GM12878 (cell line): ENCODE data around the gene SF3A1. TPM values are rescaled to one million over a fixed set of nuclear protein-coding genes. Genes with fewer than 3 reads are reported as not detected.
A peak's percentile ranks its signal among the peaks of the same experiment; 100 is the strongest.

ENCODE experiments used
- ATF7 ChIP-seq: fragments of 450-650 bp; IDR thresholded peaks from 2 replicates; pipeline ENCODE4 v1.6.1; 2016; ENCODE audit warnings: low read depth, mild to moderate bottlenecking
- BHLHE40 ChIP-seq, 2 experiments: fragments of 450-650 bp in 1 of 2; IDR thresholded peaks; 2 replicates each; pipeline ENCODE4 v1.6.1; 2011 to 2017; ENCODE audit warnings: low read depth in 2 of 2, borderline replicate concordance in 1 of 2, improper control_type of control experiment in 1 of 2, low read length in 1 of 2, mild to moderate bottlenecking in 1 of 2
- EZH2 ChIP-seq: IDR thresholded peaks from 2 replicates; pipeline ENCODE4 v1.6.1; 2012; ENCODE audit warnings: low read depth, mild to moderate bottlenecking, control low read depth, inconsistent platforms, low read length, borderline replicate concordance; ENCODE audit not compliant: control insufficient read depth
- GABPA ChIP-seq: IDR thresholded peaks from 2 replicates; pipeline ENCODE4 v1.6.1; 2014; ENCODE audit warnings: antibody characterized with exemption, low read depth, mild to moderate bottlenecking, inconsistent platforms
- JUND ChIP-seq: IDR thresholded peaks from 2 replicates; pipeline ENCODE4 v1.6.1; 2012; ENCODE audit warnings: low read depth, mild to moderate bottlenecking, low read length, improper control_type of control experiment, moderate library complexity
- KAT2A ChIP-seq: conservative IDR thresholded peaks from 2 replicates; pipeline ENCODE4 v1.6.1; 2011; ENCODE audit warnings: low read depth, low read length; ENCODE audit not compliant: control insufficient read depth
- MYB ChIP-seq: fragments of 150-350 bp; IDR thresholded peaks from 2 replicates; pipeline ENCODE4 v1.6.1; 2014; ENCODE audit warnings: mild to moderate bottlenecking, low read depth, low read length, borderline replicate concordance
- NBN ChIP-seq: fragments of 450-650 bp; IDR thresholded peaks from 2 replicates; pipeline ENCODE4 v1.6.1; 2016
- NFXL1 ChIP-seq: fragments of 450-650 bp; IDR thresholded peaks from 2 replicates; pipeline ENCODE4 v1.6.1; 2017; ENCODE audit warnings: antibody characterized with exemption, mild to moderate bottlenecking, borderline replicate concordance
- PKNOX1 ChIP-seq: fragments of 450-650 bp; IDR thresholded peaks from 2 replicates; pipeline ENCODE4 v1.6.1; 2016; ENCODE audit warnings: mild to moderate bottlenecking
- POLR2AphosphoS2 ChIP-seq: IDR thresholded peaks from 2 replicates; pipeline ENCODE4 v1.6.1; 2011; ENCODE audit warnings: low read depth, mild to moderate bottlenecking, low read length, improper control_type of control experiment, moderate library complexity
- POLR2AphosphoS5 ChIP-seq: IDR thresholded peaks from 2 replicates; pipeline ENCODE4 v1.6.1; 2011; ENCODE audit warnings: mild to moderate bottlenecking, low read length, inconsistent platforms
- RCOR1 ChIP-seq: conservative IDR thresholded peaks from 2 replicates; pipeline ENCODE4 v1.6.1; 2012; ENCODE audit warnings: low read depth, low read length, improper control_type of control experiment
- STAT3 ChIP-seq: IDR thresholded peaks from 2 replicates; pipeline ENCODE4 v1.6.1; 2011; ENCODE audit warnings: low read depth, low read length, improper control_type of control experiment
- ZBTB11 ChIP-seq: fragments of 450-650 bp; formaldehyde crosslinking; IDR thresholded peaks from 2 replicates; pipeline ENCODE4 v1.5.0; 2022; ENCODE audit warnings: mild to moderate bottlenecking, missing genetic modification characterization
- ZZZ3 ChIP-seq: IDR thresholded peaks from 2 replicates; pipeline ENCODE4 v1.6.1; 2011; ENCODE audit warnings: low read depth; ENCODE audit not compliant: control insufficient read depth, insufficient read length
- polyA plus RNA-seq, 11 experiments: library from polyadenylated mRNA; depleted of rRNA in 4 of 11; unstranded in 6 of 11; stranded (reverse) in 5 of 11; fragments of >200 nt; fragmentation: Nextera tagmentation in 4 of 11; fragmentation: Illumina TruSeq in 1 of 11; extraction: Ambion mirVana in 4 of 11; extraction: Trizol in 1 of 11; gene quantifications; 1 replicate in 1 of 11; 2 replicates in 10 of 11; pipeline versions ENCODE4 v1.2.1 to v1.2.3, GENCODE V29; 2011 to 2016; ENCODE audit warnings: inconsistent platforms in 2 of 11, missing spikeins in 2 of 11, low read depth in 1 of 11
- total RNA-seq, 4 experiments: library from RNA; depleted of rRNA in 3 of 4; stranded (reverse); fragments of >200 nt in 3 of 4; fragmentation: Illumina TruSeq in 1 of 4; extraction: Trizol in 1 of 4; gene quantifications; 2 replicates each; pipeline versions ENCODE4 v1.2.1 to v1.2.3, GENCODE V29; 2013 to 2021
- TF ChIP-seq, protein P1 (sequence below): IDR thresholded peaks from 2 replicates; pipeline ENCODE4 v1.6.1; 2011; ENCODE audit warnings: borderline replicate concordance, low read depth, mild to moderate bottlenecking, moderate library complexity, low read length; ENCODE audit not compliant: insufficient read depth, poor library complexity, severe bottlenecking
- TF ChIP-seq, protein P2 (sequence below): IDR thresholded peaks from 2 replicates; pipeline ENCODE4 v1.6.1; 2011; ENCODE audit warnings: low read depth, mild to moderate bottlenecking, low read length, moderate library complexity, borderline replicate concordance; ENCODE audit errors: extremely low read depth
- TF ChIP-seq, protein P3 (sequence below): IDR thresholded peaks from 2 replicates; pipeline ENCODE4 v1.6.1; 2012; ENCODE audit warnings: low read depth, low read length, improper control_type of control experiment

SF3A1 gene
- total and polyA plus RNA-seq, 10 of the 15 experiments (the other 5 are each of a cell fraction or from before 2014, with no cell fraction given) = 10.4 to 239 (median 46.0) TPM

DNA sequence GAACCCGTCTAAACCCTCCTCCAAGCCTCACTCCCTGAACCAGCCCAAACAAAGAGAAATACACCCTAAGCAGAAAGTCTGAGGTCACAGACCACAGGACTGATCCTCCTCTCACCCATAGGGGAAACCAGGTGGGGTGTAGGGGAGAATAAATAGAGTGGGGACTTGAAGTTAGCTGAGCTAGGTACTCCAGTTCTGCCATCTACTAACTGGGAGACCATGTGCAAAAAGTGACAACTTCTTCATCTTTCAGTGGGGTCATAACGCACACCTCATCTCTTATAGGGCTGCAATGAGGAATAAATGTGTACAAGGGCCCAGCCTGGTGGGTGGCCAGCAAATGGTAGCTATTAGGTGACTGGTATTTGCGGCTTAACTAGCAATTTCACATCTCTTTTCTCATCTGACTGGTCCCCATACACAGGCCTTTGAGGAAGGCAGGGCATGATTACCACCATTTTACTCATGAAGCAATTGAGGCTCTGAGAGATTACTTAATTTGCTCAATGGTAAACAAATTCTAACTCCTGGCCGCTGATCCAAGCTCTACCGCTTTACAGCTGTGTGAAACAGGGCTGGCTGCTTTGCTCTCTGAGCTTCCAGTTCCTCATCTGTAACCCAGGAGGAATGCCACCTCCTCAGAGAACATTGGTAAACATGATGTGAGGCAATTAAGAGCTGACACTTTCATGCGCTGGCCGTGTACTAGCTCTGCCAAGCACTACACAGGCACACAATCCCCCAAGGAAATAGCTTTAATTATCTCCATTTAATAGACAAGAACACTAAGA, 46.5 kb downstream of the SF3A1 start (continued):
- TF ChIP-seq, protein P1, sequence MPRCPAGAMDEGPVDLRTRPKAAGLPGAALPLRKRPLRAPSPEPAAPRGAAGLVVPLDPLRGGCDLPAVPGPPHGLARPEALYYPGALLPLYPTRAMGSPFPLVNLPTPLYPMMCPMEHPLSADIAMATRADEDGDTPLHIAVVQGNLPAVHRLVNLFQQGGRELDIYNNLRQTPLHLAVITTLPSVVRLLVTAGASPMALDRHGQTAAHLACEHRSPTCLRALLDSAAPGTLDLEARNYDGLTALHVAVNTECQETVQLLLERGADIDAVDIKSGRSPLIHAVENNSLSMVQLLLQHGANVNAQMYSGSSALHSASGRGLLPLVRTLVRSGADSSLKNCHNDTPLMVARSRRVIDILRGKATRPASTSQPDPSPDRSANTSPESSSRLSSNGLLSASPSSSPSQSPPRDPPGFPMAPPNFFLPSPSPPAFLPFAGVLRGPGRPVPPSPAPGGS = no peak
- TF ChIP-seq ATF7 (peak; percentile 87), ZBTB11 (CRISPR knock-in tag) (no peak), GABPA (no peak), MYB (no peak), NBN (0 out of 2 replicates have a peak, but pooled peaks have one; percentile 43), EZH2 (no peak), PKNOX1 (no peak), BHLHE40 (IDR thresholded peaks at IDR 0.05; ENCODE audit: borderline replicate concordance in 1 of 2, low read depth in 2 of 2, low read length in 1 of 2) (0 out of 4 replicates have a peak, but pooled peaks of 1 of the 2 experiments have one; percentile 4), ZZZ3 (no peak), POLR2AphosphoS5 (no peak), NFXL1 (no peak), RCOR1 (no peak), STAT3 (no peak; the same call in 1 of the 2 replicates), POLR2AphosphoS2 (no peak), JUND (no peak), KAT2A (no peak)
- TF ChIP-seq, protein P2, sequence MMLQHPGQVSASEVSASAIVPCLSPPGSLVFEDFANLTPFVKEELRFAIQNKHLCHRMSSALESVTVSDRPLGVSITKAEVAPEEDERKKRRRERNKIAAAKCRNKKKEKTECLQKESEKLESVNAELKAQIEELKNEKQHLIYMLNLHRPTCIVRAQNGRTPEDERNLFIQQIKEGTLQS = no peak
- TF ChIP-seq, protein P3, sequence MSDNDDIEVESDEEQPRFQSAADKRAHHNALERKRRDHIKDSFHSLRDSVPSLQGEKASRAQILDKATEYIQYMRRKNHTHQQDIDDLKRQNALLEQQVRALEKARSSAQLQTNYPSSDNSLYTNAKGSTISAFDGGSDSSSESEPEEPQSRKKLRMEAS = 0 out of 2 replicates have a peak, but pooled peaks have one; percentile 34
